GM19468 (cell line): ENCODE data around the gene OR8K3.

Experiments
- ATAC-seq: cut with Tn5 transposase; IDR thresholded peaks from one replicate; pipeline ENCODE4 v1.9.1; 2021; ENCODE audit warnings: mild to moderate bottlenecking, moderate library complexity, moderate number of reproducible peaks; ENCODE audit not compliant: unreplicated experiment; ENCODE audit errors: extremely low read depth

OR8K3 gene

DNA sequence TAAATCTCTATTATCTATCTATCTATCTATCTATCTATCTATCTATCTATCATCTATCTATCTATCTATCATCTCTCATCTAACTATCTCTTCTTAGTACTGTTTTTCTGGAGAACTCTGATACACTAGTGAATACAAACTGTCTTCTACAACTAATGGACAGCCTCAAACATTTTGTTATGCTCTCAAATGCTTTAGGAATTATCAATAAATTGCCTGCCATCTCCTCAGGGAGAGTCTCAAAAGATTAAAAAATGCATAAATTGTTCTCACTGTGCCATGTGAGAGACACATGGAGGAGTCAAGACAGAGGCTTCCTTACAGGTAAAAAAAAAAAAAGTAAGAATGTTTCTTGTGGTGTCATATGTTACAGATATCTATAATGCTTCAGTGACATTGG is at the start of gene OR8K3:
Gene OR8K3, plus strand, starts transcription at position 301 of the 400 bp plus-strand sequence. CDS start 3,163 bp downstream, outside the sequence.
- no peak for ATAC-seq

DNA sequence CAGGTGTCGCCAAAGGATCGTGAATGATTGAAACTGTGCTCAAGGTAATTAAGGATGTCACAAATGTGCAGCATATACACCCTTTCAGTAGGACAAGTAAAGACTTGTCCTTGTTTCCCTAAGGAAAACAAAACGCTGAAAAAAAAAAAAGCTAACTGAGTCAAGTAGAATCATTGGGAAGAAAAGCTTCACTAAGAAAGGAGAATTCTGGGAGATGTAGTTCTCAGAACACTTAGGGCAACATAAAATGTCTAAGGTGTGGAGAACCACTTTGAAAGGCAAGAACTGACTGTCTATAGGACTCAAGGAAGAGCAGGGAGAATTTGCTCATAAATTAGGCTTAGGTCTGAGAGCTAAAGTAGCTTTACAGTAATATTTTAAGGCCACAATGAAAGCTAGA is 43.9 kb upstream of the OR8K3 start:
- ATAC-seq: no peak

DNA sequence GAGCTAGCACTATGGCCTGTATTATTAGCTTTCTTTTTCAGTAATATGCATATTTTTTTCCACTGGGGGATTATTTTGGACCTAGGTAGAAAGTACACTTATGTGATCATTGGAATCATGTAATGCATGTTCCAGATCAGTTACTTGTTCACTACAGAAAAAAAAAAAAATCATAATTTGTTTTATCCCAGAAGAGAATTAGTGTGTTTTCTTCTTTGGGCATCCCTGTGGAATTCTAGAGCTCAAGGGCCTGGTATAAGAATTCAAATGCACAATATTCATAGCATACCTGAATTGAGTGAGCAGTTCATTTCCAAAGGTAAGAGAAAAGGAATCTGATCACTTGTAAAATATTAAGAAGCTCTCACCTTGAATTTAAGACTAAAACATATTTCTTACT is 41.1 kb upstream of the OR8K3 start, which contains the start of gene OR5T1:
Gene OR5T1, plus strand, starts transcription at position 301 of the 400 bp plus-strand sequence. CDS start 1,485 bp downstream, outside the sequence.
- ATAC-seq: no peak

DNA sequence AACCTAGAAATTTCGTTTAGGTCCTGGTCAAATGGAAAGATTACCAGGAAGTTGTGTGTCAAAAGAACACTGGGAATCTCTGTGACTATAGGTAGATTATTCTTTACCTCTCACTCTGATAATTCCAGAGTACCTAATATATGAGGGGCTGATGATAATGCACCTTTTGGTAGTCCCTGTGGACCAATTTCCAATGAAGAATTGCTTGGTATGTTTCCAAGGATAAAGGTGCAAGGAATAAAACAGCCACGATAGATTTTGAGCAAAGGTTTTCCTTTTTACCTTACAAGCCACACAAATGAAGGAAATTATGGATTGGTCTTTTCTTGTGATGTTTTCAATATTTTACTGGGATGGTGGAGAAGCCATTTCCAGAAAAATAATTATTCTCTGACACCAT is 22.8 kb upstream of the OR8K3 start, which contains the start of gene OR8H1:
Gene OR8H1, minus strand, starts transcription at position 101 of the 400 bp plus-strand sequence. CDS start 1,192 bp downstream, outside the sequence.
- no peak for ATAC-seq

DNA sequence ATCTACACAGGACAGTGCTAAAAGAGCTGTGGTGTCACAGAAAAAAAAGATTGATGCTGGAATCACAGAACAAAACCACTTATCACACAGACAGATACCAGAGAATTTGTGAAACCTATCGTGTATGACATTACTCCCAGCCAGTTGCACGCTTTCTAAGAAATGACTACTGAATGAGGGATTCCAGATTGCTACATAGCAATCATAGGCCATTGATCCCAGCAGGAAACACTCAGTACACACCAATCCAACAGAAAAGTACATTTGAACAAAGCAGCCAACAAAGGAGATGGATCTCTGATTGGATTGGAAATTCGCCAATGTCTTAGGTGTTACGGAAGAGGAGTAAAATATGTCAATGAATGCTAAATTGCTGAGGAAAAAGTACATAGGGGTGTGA is 18.0 kb upstream of the OR8K3 start:
- ATAC-seq: no peak

DNA sequence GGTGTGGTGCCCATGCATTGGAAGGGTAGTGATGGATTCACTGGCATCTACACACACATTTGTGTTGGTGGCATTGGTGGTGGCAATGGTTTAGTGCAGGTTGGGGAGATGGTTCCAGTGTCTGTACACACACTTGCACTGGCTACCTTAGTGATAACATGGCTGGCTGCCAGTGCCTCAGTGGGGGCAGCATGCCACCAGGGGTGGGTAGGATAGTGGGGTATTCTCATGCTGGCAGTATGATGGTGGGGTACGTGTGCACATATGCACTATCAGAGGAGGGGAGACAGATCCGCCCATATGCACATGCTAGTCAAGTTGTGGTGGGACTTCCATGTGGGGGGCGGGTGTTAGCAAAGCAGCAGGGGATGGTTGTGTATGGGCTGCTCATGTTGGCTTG is 7.1 kb upstream of the OR8K3 start:
- no peak for ATAC-seq

DNA sequence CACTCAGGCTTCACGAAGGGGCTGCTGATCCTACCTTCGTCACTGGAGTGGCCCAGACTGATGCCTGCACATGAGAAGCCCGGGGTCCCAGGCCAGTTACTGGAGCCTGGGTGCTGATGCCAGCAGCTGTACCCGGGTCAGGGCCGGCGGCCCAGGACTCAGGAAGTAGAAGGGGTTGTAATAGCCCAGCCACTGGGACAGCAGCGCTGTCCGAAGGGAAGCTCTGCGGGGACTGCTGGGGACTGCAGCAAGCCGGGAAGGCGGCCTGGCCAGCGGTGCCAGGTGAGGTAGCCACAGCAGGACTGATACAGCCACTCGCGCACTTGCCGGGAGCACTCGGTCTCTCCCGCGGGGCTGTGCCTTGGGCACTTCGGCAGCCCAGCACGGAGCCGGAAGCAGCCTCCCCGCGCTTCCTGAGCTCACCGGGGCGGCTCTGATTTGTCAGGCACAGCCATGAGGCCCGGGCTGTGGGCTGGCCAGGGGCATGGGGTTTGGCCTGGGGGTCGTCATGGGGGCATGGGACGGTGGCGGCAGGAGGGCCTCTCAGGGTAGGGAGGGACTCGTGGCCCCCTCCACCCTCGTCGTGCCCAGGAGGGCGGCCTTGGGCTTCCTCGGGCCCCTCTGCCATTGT is 17.0 kb downstream of the OR8K3 start:
- ATAC-seq: no peak

DNA sequence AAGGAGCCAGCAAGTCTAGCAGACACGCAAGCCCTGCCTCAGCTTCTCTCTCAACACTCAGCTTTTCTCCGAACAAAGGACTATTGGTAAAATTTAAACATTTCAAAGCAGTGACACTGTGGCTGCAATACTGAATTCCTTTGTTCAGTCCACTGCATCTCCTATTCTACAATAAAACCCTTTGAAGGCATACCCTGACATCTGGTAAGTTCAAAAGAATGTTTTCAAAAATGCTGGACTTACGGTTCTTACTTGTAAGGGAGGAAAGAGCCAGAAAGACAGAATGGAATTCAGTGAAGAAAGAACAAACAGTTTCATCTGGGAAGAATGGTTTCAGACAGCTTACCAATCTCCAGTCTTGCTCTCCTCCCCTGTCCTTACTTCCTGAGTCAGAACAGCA is 18.2 kb downstream of the OR8K3 start:
- no peak for ATAC-seq

DNA sequence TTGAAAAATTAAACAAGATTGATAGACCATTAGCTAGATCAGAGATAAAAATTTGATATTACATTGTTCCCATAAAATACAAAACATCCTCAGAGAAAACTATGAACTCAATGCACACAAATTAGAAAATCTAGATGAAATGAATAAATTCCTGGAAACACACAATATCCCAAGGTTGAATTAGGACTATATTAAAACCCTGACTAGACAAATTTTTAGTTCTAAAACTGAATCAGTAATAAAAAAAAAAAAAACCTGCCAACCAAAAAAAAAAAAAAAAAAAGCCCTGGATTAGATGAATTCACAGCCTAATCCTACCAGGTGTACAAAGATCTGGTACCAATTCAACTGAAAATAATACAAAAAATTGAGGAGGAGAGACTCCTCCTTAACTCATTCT is 25.3 kb downstream of the OR8K3 start:
- ATAC-seq: no peak

DNA sequence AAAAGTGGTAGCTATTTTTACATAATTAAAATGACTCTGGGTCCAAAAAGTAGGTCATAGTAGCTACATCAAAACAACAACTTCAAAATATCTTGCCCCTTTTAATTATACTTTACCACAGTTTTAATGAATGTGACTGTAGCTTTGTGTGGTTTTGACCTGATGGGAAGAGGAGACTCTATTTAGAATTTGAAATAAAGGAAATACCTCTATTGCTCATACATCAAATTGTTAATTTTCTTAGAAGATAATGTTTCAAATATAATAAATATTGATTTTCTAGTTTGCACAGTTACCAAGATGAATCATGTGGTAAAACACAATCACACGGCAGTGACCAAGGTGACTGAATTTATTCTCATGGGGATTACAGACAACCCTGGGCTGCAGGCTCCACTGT is 30.8 kb downstream of the OR8K3 start, which contains the start of gene OR8K1:
Gene OR8K1, plus strand, starts transcription at position 301 of the 400 bp plus-strand sequence. Its CDS starts 0 bp downstream, at position 301.
- no peak for ATAC-seq

DNA sequence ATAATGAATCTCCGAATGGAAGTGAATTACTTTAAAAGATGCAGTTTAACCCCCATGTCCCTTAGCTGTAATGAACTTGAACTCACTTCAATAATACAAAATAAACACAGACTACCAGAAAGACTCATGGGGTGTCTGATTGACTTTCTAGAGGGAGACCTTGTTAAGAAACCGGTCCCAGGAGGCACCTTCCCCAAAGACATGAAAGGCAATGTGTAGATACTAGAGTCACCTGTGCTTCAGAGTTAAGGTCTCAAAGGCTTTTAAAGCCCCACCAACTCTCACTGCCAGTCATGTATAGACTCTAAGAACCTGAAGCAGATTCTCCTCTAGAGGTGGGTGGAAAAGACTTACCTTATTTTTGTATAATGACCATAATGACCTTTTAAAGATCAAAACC is 39.0 kb downstream of the OR8K3 start, which contains the start of gene OR8J1:
Gene OR8J1, plus strand, starts transcription at position 301 of the 400 bp plus-strand sequence. CDS start 5,956 bp downstream, outside the sequence.
- no peak for ATAC-seq
